H9 (cell line): ENCODE measurements around the gene APP. TPM values are rescaled to one million over a fixed set of nuclear protein-coding genes. Genes with fewer than 3 reads are reported as not detected.

Source experiments
- DNase-seq: peaks from one replicate; pipeline ENCODE4 v3.0.0-alpha.2; 2017
- H2AFZ ChIP-seq: one replicate; pipeline ENCODE4 v1.6.1; 2013; ENCODE audit warnings: mild to moderate bottlenecking, low read length, control low read depth, moderate library complexity
- H2AK5ac ChIP-seq: 2 replicates; pipeline ENCODE4 v1.6.1; 2013; ENCODE audit warnings: low read length, control low read depth, mixed read lengths; ENCODE audit not compliant: insufficient read length
- H2BK120ac ChIP-seq: one replicate; pipeline ENCODE4 v1.6.1; 2013; ENCODE audit warnings: low read depth, mild to moderate bottlenecking, low read length, control low read depth, inconsistent platforms; ENCODE audit not compliant: poor library complexity, severe bottlenecking
- H2BK12ac ChIP-seq: 2 replicates; pipeline ENCODE4 v1.6.1; 2013; ENCODE audit warnings: low read length, control low read depth, mixed read lengths, low read depth; ENCODE audit not compliant: insufficient read length
- H2BK15ac ChIP-seq: 2 replicates; pipeline ENCODE4 v1.6.1; 2013; ENCODE audit warnings: low read depth, low read length, control low read depth
- H2BK20ac ChIP-seq: one replicate; pipeline ENCODE4 v1.6.1; 2013; ENCODE audit warnings: low read depth, mild to moderate bottlenecking, low read length, control low read depth, inconsistent platforms; ENCODE audit not compliant: poor library complexity, severe bottlenecking
- H2BK5ac ChIP-seq: 2 replicates; pipeline ENCODE4 v1.6.1; 2013; ENCODE audit warnings: low read length, control low read depth, mixed read lengths; ENCODE audit not compliant: insufficient read length
- H3K14ac ChIP-seq: 2 replicates; pipeline ENCODE4 v1.6.1; 2013; ENCODE audit warnings: low read length, control low read depth; ENCODE audit not compliant: insufficient read depth
- H3K18ac ChIP-seq: 2 replicates; pipeline ENCODE4 v1.6.1; 2013; ENCODE audit warnings: low read depth, mild to moderate bottlenecking, mixed read lengths, low read length, control low read depth; ENCODE audit not compliant: insufficient read length
- H3K23ac ChIP-seq: 2 replicates; pipeline ENCODE4 v1.6.1; 2013; ENCODE audit warnings: low read length, control low read depth, mixed read lengths, low read depth; ENCODE audit not compliant: insufficient read length
- H3K23me2 ChIP-seq: 2 replicates; pipeline ENCODE4 v1.6.1; 2013; ENCODE audit warnings: low read depth, mild to moderate bottlenecking, mixed read lengths, low read length, control low read depth; ENCODE audit not compliant: insufficient read length, poor library complexity, severe bottlenecking
- H3K27ac ChIP-seq: 2 replicates; pipeline ENCODE4 v1.5.1; 2013; ENCODE audit warnings: low read length, control low read depth, mixed read lengths, low read depth; ENCODE audit not compliant: insufficient read length
- H3K27me3 ChIP-seq: 2 replicates; pipeline ENCODE4 v1.6.1; 2013; ENCODE audit warnings: low read length, control low read depth, inconsistent platforms; ENCODE audit not compliant: insufficient read depth
- H3K4ac ChIP-seq: 2 replicates; pipeline ENCODE4 v1.6.1; 2013; ENCODE audit warnings: low read depth, mild to moderate bottlenecking, control low read depth, inconsistent platforms, low read length, moderate library complexity
- H3K4me1 ChIP-seq: 2 replicates; pipeline ENCODE4 v1.6.1; 2013; ENCODE audit warnings: low read length, control low read depth, inconsistent platforms; ENCODE audit not compliant: insufficient read depth
- H3K4me2 ChIP-seq: 2 replicates; pipeline ENCODE4 v1.6.1; 2013; ENCODE audit warnings: low read length, control low read depth, mixed read lengths; ENCODE audit not compliant: insufficient read length, insufficient read depth
- H3K56ac ChIP-seq: 2 replicates; pipeline ENCODE4 v1.6.1; 2013; ENCODE audit warnings: low read depth, mild to moderate bottlenecking, mixed read lengths, low read length, control low read depth; ENCODE audit not compliant: insufficient read length
- H3K79me1 ChIP-seq: 2 replicates; pipeline ENCODE4 v1.6.1; 2013; ENCODE audit warnings: low read depth, mild to moderate bottlenecking, moderate library complexity, low read length, control low read depth, inconsistent platforms; ENCODE audit not compliant: insufficient read depth, poor library complexity, severe bottlenecking
- H3K79me2 ChIP-seq: 2 replicates; pipeline ENCODE4 v1.6.1; 2013; ENCODE audit warnings: low read length, control low read depth, inconsistent platforms; ENCODE audit not compliant: insufficient read depth
- H3K9ac ChIP-seq: 2 replicates; pipeline ENCODE4 v1.6.1; 2013; ENCODE audit warnings: low read length, control low read depth, mixed read lengths; ENCODE audit not compliant: insufficient read length; ENCODE audit errors: extremely low read depth
- H3K9me3 ChIP-seq: one replicate; pipeline ENCODE4 v1.6.1; 2013; ENCODE audit warnings: low read depth, low read length, inconsistent platforms; ENCODE audit not compliant: control insufficient read depth
- H3T11ph ChIP-seq: one replicate; pipeline ENCODE4 v1.6.1; 2013; ENCODE audit warnings: mild to moderate bottlenecking, low read length, control low read depth, inconsistent platforms
- H4K20me1 ChIP-seq: one replicate; pipeline ENCODE4 v1.6.1; 2013; ENCODE audit not compliant: control insufficient read depth, insufficient read length, insufficient read depth
- H4K5ac ChIP-seq: 2 replicates; pipeline ENCODE4 v1.6.1; 2013; ENCODE audit warnings: low read depth, mild to moderate bottlenecking, mixed read lengths, low read length, control low read depth; ENCODE audit not compliant: insufficient read length
- H4K8ac ChIP-seq: replicated peaks from 2 replicates; pipeline ENCODE4 v1.6.1; 2013; ENCODE audit warnings: low read length, control low read depth, mixed read lengths, low read depth; ENCODE audit not compliant: insufficient read length
- H4K91ac ChIP-seq: 2 replicates; pipeline ENCODE4 v1.6.1; 2013; ENCODE audit warnings: low read depth, mild to moderate bottlenecking, moderate library complexity, mixed read lengths, low read length, control low read depth; ENCODE audit not compliant: insufficient read length
- H3K27ac Mint-ChIP-seq, 3 experiments: 2 replicates in 2 of 3; 3 replicates in 1 of 3; pipeline ENCODE4 v1.8.0; 2020 to 2021; ENCODE audit warnings: mixed read lengths in 3 of 3, mild to moderate bottlenecking in 1 of 3, moderate library complexity in 1 of 3
- H3K27me3 Mint-ChIP-seq: 2 replicates; pipeline ENCODE4 v1.8.0; 2021; ENCODE audit warnings: low read depth, mild to moderate bottlenecking, moderate library complexity, mixed read lengths
- H3K36me3 Mint-ChIP-seq, 3 experiments: 2 replicates in 2 of 3; 3 replicates in 1 of 3; pipeline ENCODE4 v1.8.0; 2020 to 2021; ENCODE audit warnings: low read depth in 3 of 3, mixed read lengths in 3 of 3; ENCODE audit not compliant: insufficient read depth in 1 of 3
- H3K4me1 Mint-ChIP-seq, 2 experiments: 2 replicates each; pipeline ENCODE4 v1.8.0; 2020; ENCODE audit warnings: mixed read lengths in 2 of 2
- H3K4me3 Mint-ChIP-seq, 2 experiments: 2 replicates in 1 of 2; 3 replicates in 1 of 2; pipeline ENCODE4 v1.8.0; 2020 to 2021; ENCODE audit warnings: mild to moderate bottlenecking in 2 of 2, mixed read lengths in 2 of 2, moderate library complexity in 1 of 2
- H3K9me3 Mint-ChIP-seq, 2 experiments: 2 replicates in 1 of 2; 3 replicates in 1 of 2; pipeline ENCODE4 v1.8.0; 2020; ENCODE audit warnings: mild to moderate bottlenecking in 2 of 2, mixed read lengths in 2 of 2, moderate library complexity in 1 of 2
- WGBS: extraction: QIAGEN DNeasy Blood & Tissue Kit; methylation state at CpG from one replicate; pipeline ENCODE4 v1.1.7; 2013; ENCODE audit warnings: missing lambda C conversion rate, low lambda C conversion rate, mixed read lengths; ENCODE audit not compliant: insufficient read length; ENCODE audit errors: extremely low coverage; 5-methylcytosine and 5-hydroxymethylcytosine counted together
- total RNA-seq: library from RNA; stranded (reverse); gene quantifications from 2 replicates; pipeline ENCODE4 v1.2.1, GENCODE V29; 2021
- TF ChIP-seq, protein P1 (sequence below): fragments of 200-600 bp; sonication (generic); conservative IDR thresholded peaks from 3 replicates; pipeline ENCODE4 v1.8.0; 2021; ENCODE audit warnings: antibody characterized with exemption, mild to moderate bottlenecking

Gene APP
- total RNA-seq, 1 experiment from 2014 or later, result 380 TPM

DNA sequence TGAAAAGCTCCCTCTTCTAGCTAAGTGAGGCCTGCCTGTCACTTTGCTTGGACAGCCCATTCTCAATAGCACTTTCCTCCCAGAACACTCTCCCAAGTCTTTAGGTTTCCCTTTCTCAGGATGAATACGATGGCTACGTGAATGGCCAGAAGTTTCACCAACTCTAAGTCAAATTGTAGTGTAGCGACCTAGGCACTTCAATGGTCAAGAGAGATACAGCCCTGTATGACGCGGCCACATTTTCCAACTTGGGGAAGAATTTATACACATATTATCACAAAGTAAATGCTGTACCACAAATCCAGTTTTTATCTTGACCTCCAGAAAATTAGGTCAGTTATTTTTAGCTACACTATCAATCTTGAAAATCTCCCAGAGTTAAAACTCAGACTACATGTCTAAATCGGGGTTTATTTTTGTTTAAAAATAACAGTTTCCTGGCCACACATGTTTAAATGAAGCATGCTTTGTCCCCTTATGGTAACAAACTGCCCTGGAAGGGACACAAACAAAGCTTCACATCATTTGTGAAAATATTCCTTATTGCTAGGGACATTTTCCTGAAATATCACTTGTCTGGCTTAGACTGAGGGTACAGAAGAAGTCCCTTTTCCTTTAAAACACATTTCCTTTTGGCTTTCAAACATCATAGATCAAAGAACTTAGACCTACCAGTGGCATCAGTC is 243.2 kb downstream of the APP start:
- Histone ChIP-seq H3K18ac (no peak overlapping the region), H2AK5ac (no peak overlapping the region), H2BK20ac (no peak overlapping the region), H3K23me2 (no peaks in the 10 kb centered on the region), H3K9ac (no peak overlapping the region), H3K4me2 (no peak overlapping the region), H3K27ac (no peak overlapping the region), H2BK5ac (no peak overlapping the region), H4K5ac (no peak overlapping the region), H4K20me1 (no peaks in the 10 kb centered on the region), H3K79me1 (no peaks in the 10 kb centered on the region), H4K91ac (no peak overlapping the region), H3K27me3 (no peaks in the 10 kb centered on the region), H3K79me2 (peaks cover 7% of the 10 kb centered on the region), H3K23ac (no peak overlapping the region), H3K56ac (no peak overlapping the region), H2AFZ (no peak overlapping the region), H3T11ph (no peak overlapping the region), H3K14ac (no peak overlapping the region), H3K4ac (no peak overlapping the region), H3K4me1 (peaks cover 2% of the 10 kb centered on the region; the same call in 1 of the 2 replicates), H3K9me3 (no peaks in the 10 kb centered on the region), H2BK12ac (no peak overlapping the region), H2BK120ac (no peak overlapping the region), H4K8ac (no peak overlapping the region), H2BK15ac (no peak overlapping the region)
- H3K36me3 Mint-ChIP-seq, result peaks cover 28 to 32% (median 29%) of the 10 kb centered on the region in 3 experiments
- H3K9me3 Mint-ChIP-seq, result peaks cover 0 to 6% of the 10 kb centered on the region in 2 experiments; a peak in 4 of 5 replicates
- TF ChIP-seq, protein P1, sequence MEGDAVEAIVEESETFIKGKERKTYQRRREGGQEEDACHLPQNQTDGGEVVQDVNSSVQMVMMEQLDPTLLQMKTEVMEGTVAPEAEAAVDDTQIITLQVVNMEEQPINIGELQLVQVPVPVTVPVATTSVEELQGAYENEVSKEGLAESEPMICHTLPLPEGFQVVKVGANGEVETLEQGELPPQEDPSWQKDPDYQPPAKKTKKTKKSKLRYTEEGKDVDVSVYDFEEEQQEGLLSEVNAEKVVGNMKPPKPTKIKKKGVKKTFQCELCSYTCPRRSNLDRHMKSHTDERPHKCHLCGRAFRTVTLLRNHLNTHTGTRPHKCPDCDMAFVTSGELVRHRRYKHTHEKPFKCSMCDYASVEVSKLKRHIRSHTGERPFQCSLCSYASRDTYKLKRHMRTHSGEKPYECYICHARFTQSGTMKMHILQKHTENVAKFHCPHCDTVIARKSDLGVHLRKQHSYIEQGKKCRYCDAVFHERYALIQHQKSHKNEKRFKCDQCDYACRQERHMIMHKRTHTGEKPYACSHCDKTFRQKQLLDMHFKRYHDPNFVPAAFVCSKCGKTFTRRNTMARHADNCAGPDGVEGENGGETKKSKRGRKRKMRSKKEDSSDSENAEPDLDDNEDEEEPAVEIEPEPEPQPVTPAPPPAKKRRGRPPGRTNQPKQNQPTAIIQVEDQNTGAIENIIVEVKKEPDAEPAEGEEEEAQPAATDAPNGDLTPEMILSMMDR, result no peak
- H3K4me1 Mint-ChIP-seq, result peaks cover 23 to 24% of the 10 kb centered on the region in 2 experiments
- no peak for DNase-seq
- no peaks in the 10 kb centered on the region for H3K27me3 Mint-ChIP-seq
- H3K4me3 Mint-ChIP-seq, result no peak overlapping the region
- H3K27ac Mint-ChIP-seq, result peak overlapping the region in 2 of 3 experiments; percentile 54 to 55; a peak in 4 of 7 replicates
- WGBS, result no CpG with 5 or more reads among the region's 6 CpGs
